ENCODE measurements around the gene CLRN3.

The CLRN3 gene

GRCh38 chr10:127873901-127874470 lies 18.8 kb downstream of the CLRN3 start:
- no peaks in the 10 kb centered on the region; the same call in 1 of the 2 replicates for H3K9me3 ChIP-seq (ENCODE audit: control insufficient read depth, insufficient read depth, low read depth, low read length)
- CTCF ChIA-PET: no interaction called here
- H3K27ac ChIP-seq (ENCODE audit: extremely low read depth, low read depth, low read length): no peak overlapping the region
- TF ChIP-seq ELK4 (IDR thresholded peaks at IDR 0.05; ENCODE audit: borderline replicate concordance, low read depth, low read length) (no peak), ZNF660 (tag by site-specific recombination; IDR thresholded peaks at IDR 0.05) (no peak), KLF8 (tag by site-specific recombination; IDR thresholded peaks at IDR 0.05) (no peak), ZSCAN18 (tag by site-specific recombination; IDR thresholded peaks at IDR 0.05) (no peak), ZNF10 (tag by site-specific recombination; IDR thresholded peaks at IDR 0.05) (no peak)
- H3K4me1 ChIP-seq (ENCODE audit: control insufficient read depth, insufficient read depth, low read length): no peaks in the 10 kb centered on the region
- POLR2A ChIA-PET: no interaction called here
- no peak overlapping the region for H3K4me3 ChIP-seq (ENCODE audit: low read depth, low read length)
- no peaks in the 10 kb centered on the region for H3K36me3 ChIP-seq (ENCODE audit: control insufficient read depth in 2 of 2, insufficient read depth in 1 of 2, low read length in 2 of 2)

GRCh38 chr10:127872871-127873600 lies 19.7 kb downstream of the CLRN3 start:
- Histone ChIP-seq H3K9me3 (ENCODE audit: control insufficient read depth, insufficient read depth, low read depth, low read length) (no peaks in the 10 kb centered on the region; the same call in 1 of the 2 replicates), H3K4me3 (ENCODE audit: low read depth, low read length) (no peak overlapping the region), H3K4me1 (ENCODE audit: control insufficient read depth, insufficient read depth, low read length) (no peaks in the 10 kb centered on the region), H3K27ac (ENCODE audit: extremely low read depth, low read depth, low read length) (no peak overlapping the region), H3K36me3 (ENCODE audit: control insufficient read depth in 2 of 2, insufficient read depth in 1 of 2, low read length in 2 of 2) (no peaks in the 10 kb centered on the region)
- TF ChIP-seq ZNF658 (tag by site-specific recombination; IDR thresholded peaks at IDR 0.05) (no peak), ZNF623 (tag by site-specific recombination; IDR thresholded peaks at IDR 0.05) (no peak), ZNF473 (tag by site-specific recombination; IDR thresholded peaks at IDR 0.05) (no peak), ZNF560 (tag by site-specific recombination; IDR thresholded peaks at IDR 0.05; ENCODE audit: borderline replicate concordance) (no peak), PATZ1 (tag by site-specific recombination; IDR thresholded peaks at IDR 0.05) (no peak)
- ChIA-PET POLR2A (no interaction called here), CTCF (interaction anchor here (1.1 kb wide), 1 partner anchor 19 kb away, joined by 4 read pairs; no protein-coding TSS in a partner anchor)

GRCh38 chr10:127872011-127872761 lies 20.6 kb downstream of the CLRN3 start:
- no peaks in the 10 kb centered on the region for H3K4me1 ChIP-seq (ENCODE audit: control insufficient read depth, insufficient read depth, low read length)
- no peaks in the 10 kb centered on the region for H3K36me3 ChIP-seq (ENCODE audit: control insufficient read depth in 2 of 2, insufficient read depth in 1 of 2, low read length in 2 of 2)
- no peak overlapping the region for H3K27ac ChIP-seq (ENCODE audit: extremely low read depth, low read depth, low read length)
- CTCF ChIA-PET: interaction anchor here (1.1 kb wide), 1 partner anchor 18 kb away, joined by 4 read pairs; no protein-coding TSS in a partner anchor
- TF ChIP-seq ZNF362 (tag by site-specific recombination; IDR thresholded peaks at IDR 0.05) (no peak), ZFHX2 (tag by site-specific recombination; conservative IDR thresholded peaks at IDR 0.05) (peak; percentile 26; the same call in 1 of the 2 replicates)
- no peak overlapping the region for H3K4me3 ChIP-seq (ENCODE audit: low read depth, low read length)
- POLR2A ChIA-PET: no interaction called here
- H3K9me3 ChIP-seq (ENCODE audit: control insufficient read depth, insufficient read depth, low read depth, low read length): no peaks in the 10 kb centered on the region; the same call in 1 of the 2 replicates

Measured in HEK293 (cell line).